Adipocyte (in vitro differentiated cells): Measurements from ENCODE around the gene PLD2.

ENCODE experiments used
- DNase-seq: peaks from one replicate; pipeline ENCODE4 v3.0.0-alpha.2; 2015; ENCODE audit warnings: low read depth
- H3K27me3 ChIP-seq: replicated peaks from 2 replicates; pipeline ENCODE4 v1.7.0; 2013; ENCODE audit warnings: mild to moderate bottlenecking, low read length, moderate library complexity; ENCODE audit not compliant: control insufficient read depth, insufficient read depth
- H3K36me3 ChIP-seq: 2 replicates; pipeline ENCODE4 v1.7.0; 2013; ENCODE audit warnings: low read length, mild to moderate bottlenecking, moderate library complexity; ENCODE audit not compliant: control insufficient read depth, insufficient read depth, severe bottlenecking
- H3K4me1 ChIP-seq: 2 replicates; pipeline ENCODE4 v1.7.0; 2013; ENCODE audit warnings: mild to moderate bottlenecking, low read length, moderate library complexity; ENCODE audit not compliant: control insufficient read depth, insufficient read depth
- H3K4me3 ChIP-seq: 2 replicates; pipeline ENCODE4 v1.7.0; 2013; ENCODE audit warnings: mild to moderate bottlenecking, low read length, moderate library complexity
- H3K9ac ChIP-seq: 2 replicates; pipeline ENCODE4 v1.7.0; 2013; ENCODE audit warnings: mild to moderate bottlenecking, low read length, moderate library complexity
- H3K9me3 ChIP-seq: 2 replicates; pipeline ENCODE4 v1.7.0; 2013; ENCODE audit warnings: mild to moderate bottlenecking, low read length, moderate library complexity; ENCODE audit not compliant: control insufficient read depth

The PLD2 gene

GRCh38 chr17:4780325-4780955 is 26.5 kb upstream of the PLD2 start:
- peaks cover 3% of the 10 kb centered on the region for H3K4me1 ChIP-seq
- no peaks in the 10 kb centered on the region for H3K36me3 ChIP-seq
- H3K9ac ChIP-seq: no peak overlapping the region
- DNase-seq: no peak
- H3K9me3 ChIP-seq: no peaks in the 10 kb centered on the region
- peaks cover 50% of the 10 kb centered on the region for H3K27me3 ChIP-seq
- H3K4me3 ChIP-seq: no peak overlapping the region

- Histone ChIP-seq H3K27me3 (peaks cover 46% of the 10 kb centered on the region), H3K4me3 (no peak overlapping the region), H3K4me1 (peaks cover 18% of the 10 kb centered on the region), H3K9ac (no peak overlapping the region), H3K36me3 (no peaks in the 10 kb centered on the region), H3K9me3 (no peaks in the 10 kb centered on the region)
- no peak for DNase-seq
These were observed 24.3 kb upstream of the PLD2 start for GRCh38 chr17:4782652-4783051.

- H3K36me3 ChIP-seq: no peaks in the 10 kb centered on the region
- peaks cover 33% of the 10 kb centered on the region for H3K27me3 ChIP-seq
- peak overlapping the region; percentile 54 for H3K4me3 ChIP-seq
- no peak for DNase-seq
- H3K9me3 ChIP-seq: no peaks in the 10 kb centered on the region
- peaks cover 28% of the 10 kb centered on the region for H3K4me1 ChIP-seq
- peak overlapping the region; percentile 14 for H3K9ac ChIP-seq
These were observed 21.4 kb upstream of the PLD2 start for GRCh38 chr17:4785311-4786105.

GRCh38 chr17:4786106-4786511 is 20.8 kb upstream of the PLD2 start, which contains the start of gene VMO1:
TSS of gene VMO1 (minus strand) at chr17:4786364. CDS start at chr17:4786352, 12 bp downstream.
- Histone ChIP-seq H3K9me3 (no peaks in the 10 kb centered on the region), H3K4me1 (peaks cover 31% of the 10 kb centered on the region), H3K27me3 (peaks cover 29% of the 10 kb centered on the region), H3K9ac (peak within 1 kb of the TSS; percentile 14), H3K36me3 (no peaks in the 10 kb centered on the region), H3K4me3 (peak within 1 kb of the TSS; percentile 54)
- DNase-seq: peak; percentile 68

GRCh38 chr17:4786516-4786915 is 20.4 kb upstream of the PLD2 start:
- H3K9ac ChIP-seq: peak overlapping the region; percentile 14
- H3K27me3 ChIP-seq: peaks cover 29% of the 10 kb centered on the region
- no peaks in the 10 kb centered on the region for H3K36me3 ChIP-seq
- peak; percentile 30 for DNase-seq
- H3K9me3 ChIP-seq: no peaks in the 10 kb centered on the region
- peaks cover 31% of the 10 kb centered on the region for H3K4me1 ChIP-seq
- peak overlapping the region; percentile 54 for H3K4me3 ChIP-seq

GRCh38 chr17:4788159-4788806 is 18.7 kb upstream of the PLD2 start:
- Histone ChIP-seq H3K9ac (no peak overlapping the region), H3K27me3 (peaks cover 18% of the 10 kb centered on the region), H3K9me3 (no peaks in the 10 kb centered on the region), H3K4me1 (peaks cover 31% of the 10 kb centered on the region), H3K4me3 (no peak overlapping the region), H3K36me3 (no peaks in the 10 kb centered on the region)
- no peak for DNase-seq

GRCh38 chr17:4788807-4789700 is 17.9 kb upstream of the PLD2 start, which contains the start of gene GLTPD2:
TSS of gene GLTPD2 (plus strand) at chr17:4788964. CDS start at chr17:4789012, 48 bp downstream.
- Histone ChIP-seq H3K27me3 (peaks cover 10% of the 10 kb centered on the region), H3K9me3 (no peaks in the 10 kb centered on the region), H3K9ac (peak within 1 kb of the TSS; percentile 89), H3K4me1 (peaks cover 31% of the 10 kb centered on the region), H3K4me3 (peak within 1 kb of the TSS; percentile 79), H3K36me3 (no peaks in the 10 kb centered on the region)
- no peak for DNase-seq

- H3K9ac ChIP-seq: peak overlapping the region; percentile 89
- no peak for DNase-seq
- peak overlapping the region; percentile 79 for H3K4me3 ChIP-seq
- peaks cover 8% of the 10 kb centered on the region for H3K27me3 ChIP-seq
- H3K4me1 ChIP-seq: peaks cover 31% of the 10 kb centered on the region
- H3K36me3 ChIP-seq: no peaks in the 10 kb centered on the region
- no peaks in the 10 kb centered on the region for H3K9me3 ChIP-seq
These were observed 17.3 kb upstream of the PLD2 start for GRCh38 chr17:4789701-4789950.

- Histone ChIP-seq H3K9ac (peak overlapping the region; percentile 89), H3K9me3 (no peaks in the 10 kb centered on the region), H3K27me3 (peaks cover 7% of the 10 kb centered on the region), H3K36me3 (no peaks in the 10 kb centered on the region), H3K4me1 (peaks cover 31% of the 10 kb centered on the region), H3K4me3 (peak overlapping the region; percentile 79)
- peak; percentile 94 for DNase-seq
These were observed 16.8 kb upstream of the PLD2 start for GRCh38 chr17:4789951-4790704.

- H3K27me3 ChIP-seq: peaks cover 1% of the 10 kb centered on the region
- H3K4me1 ChIP-seq: peaks cover 27% of the 10 kb centered on the region
- no peak for DNase-seq
- no peaks in the 10 kb centered on the region for H3K9me3 ChIP-seq
- H3K36me3 ChIP-seq: no peaks in the 10 kb centered on the region
- peak overlapping the region; percentile 89 for H3K9ac ChIP-seq
- H3K4me3 ChIP-seq: peak overlapping the region; percentile 79
These were observed 16.3 kb upstream of the PLD2 start for GRCh38 chr17:4790705-4791088.
